ENCODE results near the gene PEX14.
A peak's percentile ranks its signal among the peaks of the same experiment; 100 is the strongest.
"Not testable (repeated sequence)": the region's sequence is repeated elsewhere in the genome, so short reads cannot be mapped to it uniquely, and the experiment has no call there.

PEX14 gene

GRCh38 chr1:10450836-10451235 is 23.9 kb upstream of the PEX14 start:
- no peak for DNase-seq

DNA sequence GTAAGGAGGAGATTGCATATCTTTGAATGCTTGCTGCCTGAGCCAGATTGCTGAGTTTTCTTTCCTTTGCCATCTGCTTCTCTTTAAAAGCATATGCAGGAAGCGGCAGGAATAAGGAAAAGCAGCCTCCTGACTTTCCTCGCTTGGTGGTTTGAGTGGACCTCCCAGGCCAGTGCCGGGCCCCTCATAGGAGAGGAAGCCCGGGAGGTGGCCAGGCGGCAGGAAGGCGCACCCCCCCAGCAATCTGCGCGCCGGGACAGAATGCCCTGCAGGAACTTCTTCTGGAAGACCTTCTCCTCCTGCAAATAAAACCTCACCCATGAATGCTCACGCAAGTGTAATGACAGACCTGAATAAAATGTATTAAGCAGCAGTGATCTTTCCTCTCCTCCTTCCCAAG is 23.5 kb upstream of the PEX14 start:
- DNase-seq: no peak

DNA sequence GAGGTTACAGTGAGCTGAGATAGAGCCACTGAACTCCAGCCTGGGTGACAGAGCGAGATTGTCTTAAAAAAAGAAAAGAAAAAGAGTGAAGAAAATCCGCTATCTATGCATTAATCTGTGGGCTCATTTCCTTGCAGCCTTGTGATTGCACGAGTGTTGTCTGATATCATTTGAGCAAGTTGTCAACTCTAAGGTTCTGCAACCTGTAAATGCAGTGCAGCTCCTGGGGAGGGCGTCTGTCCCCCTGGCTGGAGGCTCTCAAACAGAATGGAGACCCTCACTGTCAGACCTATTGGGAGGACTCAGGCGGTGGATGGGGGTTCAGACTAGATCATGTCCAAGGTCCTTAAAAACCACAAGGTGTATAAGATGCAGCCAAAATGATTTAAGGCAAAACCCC is 18.7 kb upstream of the PEX14 start:
- DNase-seq: no peak

DNA sequence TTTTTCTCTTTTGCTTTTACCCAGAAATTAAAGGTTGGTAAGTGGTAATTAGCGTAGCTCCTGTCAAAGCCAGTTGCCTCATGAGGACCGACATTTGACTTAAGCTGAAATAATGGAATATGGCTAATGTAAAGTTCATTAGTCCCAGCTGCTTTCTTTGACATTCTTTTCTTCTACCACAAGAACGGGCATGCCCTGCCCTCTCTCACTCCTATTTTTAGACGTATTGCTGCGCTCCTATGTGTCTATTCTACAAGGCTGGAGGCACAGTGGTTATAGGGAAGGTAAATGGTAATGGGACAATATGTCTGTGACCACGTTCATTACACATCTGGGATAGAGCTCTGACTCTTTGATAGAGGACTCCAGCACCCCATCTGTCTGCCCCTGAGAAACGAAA is 18.1 kb upstream of the PEX14 start:
- no peak for DNase-seq

DNA sequence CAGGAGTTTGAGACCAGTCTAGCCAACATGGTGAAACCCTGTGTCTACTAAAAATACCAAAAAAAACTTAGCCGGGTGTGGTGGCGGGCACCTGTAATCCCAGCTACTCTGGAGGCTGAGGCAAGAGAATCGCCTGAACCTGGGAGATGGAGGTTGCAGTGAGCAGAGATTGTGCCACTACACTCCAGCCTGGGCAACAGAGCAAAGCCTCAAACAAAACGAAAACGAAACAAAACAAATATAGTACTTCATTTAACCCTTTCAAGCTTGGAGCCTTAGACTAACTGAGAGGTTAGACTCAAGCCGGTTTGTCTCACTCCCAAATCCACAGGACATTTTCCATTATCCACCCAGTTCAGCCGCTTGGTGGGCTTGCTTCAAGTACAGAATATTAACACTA is 17.3 kb upstream of the PEX14 start:
- not testable (repeated sequence) for DNase-seq

- DNase-seq: no peak
Observed at GRCh38 chr1:10457875-10458274, 16.9 kb upstream of the PEX14 start.

DNA sequence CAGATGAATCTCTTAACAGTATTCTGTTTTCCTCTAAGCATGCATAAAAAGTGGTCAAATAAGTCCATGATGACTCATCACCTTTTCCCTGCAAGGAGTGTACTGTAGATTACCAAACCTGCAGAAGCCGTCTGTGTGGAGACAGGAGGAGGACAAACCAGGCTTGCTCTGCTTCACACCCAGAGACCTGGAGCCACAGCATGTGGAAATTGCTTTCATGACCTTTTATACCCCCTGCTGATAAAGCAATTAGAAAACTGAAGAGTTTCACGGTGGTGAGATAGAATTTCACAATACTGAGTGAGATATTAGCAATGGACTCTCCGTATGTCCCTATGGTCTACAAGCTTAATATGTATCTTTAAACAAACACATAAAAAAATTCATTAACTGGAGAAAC is 15.6 kb upstream of the PEX14 start:
- DNase-seq: no peak

GRCh38 chr1:10467078-10467477 is 7.7 kb upstream of the PEX14 start:
- DNase-seq: no peak

- DNase-seq: no peak
Observed at GRCh38 chr1:10470043-10470442, 4.7 kb upstream of the PEX14 start.

DNA sequence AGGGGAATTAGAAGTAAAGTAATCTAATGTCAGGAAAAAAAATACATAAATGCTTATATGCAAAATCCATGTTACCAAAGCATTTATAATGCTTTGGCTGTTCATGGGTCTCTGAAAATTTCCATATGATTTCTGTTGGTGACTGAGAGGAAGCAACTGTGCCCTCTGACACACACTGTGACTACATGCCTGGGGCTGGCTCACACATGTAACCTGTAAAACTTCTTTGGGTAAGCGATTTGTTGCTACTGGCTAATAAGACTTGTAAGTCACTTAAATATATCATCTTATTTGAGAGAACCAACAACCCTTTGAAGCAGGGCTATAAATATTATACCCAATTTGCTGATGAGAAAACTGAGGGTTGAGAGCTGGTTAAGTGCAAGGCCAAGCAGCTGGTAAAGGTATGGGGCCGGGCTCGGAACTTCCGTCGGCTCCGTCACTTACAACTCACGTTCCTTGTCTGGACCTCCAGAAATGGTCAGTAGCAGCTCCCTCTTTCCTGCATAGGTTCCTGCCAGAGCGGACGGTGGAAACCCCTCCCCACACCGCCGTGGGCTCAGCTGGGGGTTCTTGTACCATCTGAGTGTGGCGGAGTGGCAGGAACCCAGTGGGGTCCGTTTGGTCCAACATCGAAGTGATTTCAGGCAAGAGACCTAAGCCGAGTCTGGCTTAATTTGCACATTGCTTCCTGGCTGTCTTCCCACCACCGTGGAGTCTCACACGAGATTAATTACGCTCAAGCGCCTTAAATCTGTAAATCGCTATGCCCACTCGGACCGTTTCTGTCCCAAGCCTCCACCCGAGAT is 3.1 kb upstream of the PEX14 start:
- DNase-seq: no peak

DNA sequence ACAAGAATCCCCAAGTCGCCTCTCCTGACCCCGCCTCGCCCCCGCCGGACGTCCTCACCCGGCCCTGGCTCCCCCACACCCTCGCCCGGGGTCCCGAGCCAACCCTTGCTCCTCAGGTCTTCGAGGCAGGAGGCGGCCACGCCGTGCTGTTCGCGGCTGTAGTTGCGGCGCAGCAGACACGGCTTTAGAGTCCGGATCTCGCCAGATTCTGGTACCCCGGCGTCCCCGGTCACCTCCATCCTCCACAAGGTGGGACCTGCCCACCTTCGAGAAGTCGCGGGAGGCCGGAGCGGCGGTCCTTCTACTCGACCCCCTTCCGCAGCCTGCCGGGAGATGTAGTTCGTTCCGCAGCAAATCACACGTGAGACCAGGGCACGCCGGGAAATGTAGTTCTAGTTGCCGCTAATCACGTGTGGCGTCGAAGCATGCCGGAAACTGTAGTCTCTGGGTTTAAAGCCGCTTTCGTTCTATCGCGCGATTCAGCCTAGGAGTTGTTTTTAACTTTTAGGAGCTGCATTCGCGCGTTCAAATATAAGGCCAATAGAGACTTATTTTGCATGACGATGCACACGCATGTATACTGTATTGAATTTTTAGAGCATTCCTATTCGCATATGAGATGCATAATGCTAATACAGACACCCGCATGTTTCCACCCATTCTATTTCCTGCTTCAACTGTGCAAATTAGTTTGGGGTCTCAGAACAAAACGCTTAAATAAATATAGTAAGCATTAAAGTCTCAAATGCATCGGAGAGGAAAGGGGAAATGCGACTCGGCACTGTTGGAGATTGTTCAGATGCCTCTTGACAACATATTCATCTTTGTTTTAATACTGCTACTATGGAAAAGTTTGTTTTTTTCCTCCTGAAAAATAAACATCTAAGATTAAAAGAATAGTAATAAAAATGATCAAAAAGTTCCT is 2.3 kb upstream of the PEX14 start, which contains the start of gene DFFA:
Gene DFFA (minus strand): TSS at position 310 of the 925 bp plus-strand sequence. CDS start 71 bp downstream, at position 239.
- peak; percentile 98 for DNase-seq

DNA sequence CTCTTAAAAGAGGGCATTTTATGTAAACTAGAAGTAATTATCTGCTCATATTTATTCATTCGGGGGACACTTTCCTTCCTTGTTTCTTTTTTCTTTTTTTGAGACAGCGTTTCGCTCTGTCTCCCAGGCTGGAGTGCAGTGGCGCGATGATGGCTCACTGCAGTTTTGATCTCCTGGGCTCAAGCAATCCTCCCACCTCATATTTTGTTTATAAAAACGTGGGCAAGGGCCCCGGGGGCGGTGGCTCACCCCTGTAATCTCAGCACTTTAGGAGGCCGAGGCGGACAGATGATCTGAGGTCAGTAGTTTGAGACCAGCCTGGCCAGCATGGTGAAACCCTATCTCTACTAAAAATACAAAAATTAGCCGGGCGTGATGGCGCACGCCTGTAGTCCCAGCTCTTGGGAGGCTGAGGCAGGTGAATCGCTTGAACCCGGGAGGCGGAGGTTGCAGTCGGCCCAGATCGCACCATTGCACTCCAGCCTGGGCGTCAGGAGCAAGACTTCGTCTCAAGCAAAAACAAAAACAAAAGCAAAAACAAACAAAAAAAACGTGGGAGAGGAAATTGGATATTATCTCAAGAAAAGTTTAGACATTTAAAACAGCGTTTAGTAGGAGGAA is 1.5 kb upstream of the PEX14 start:
- no peak for DNase-seq

- DNase-seq: not testable (repeated sequence)
Observed at GRCh38 chr1:10474309-10474612, 489 bp upstream of the PEX14 start.

GRCh38 chr1:10475510-10475909 is 760 bp downstream of the PEX14 start:
- no peak for DNase-seq

- DNase-seq: no peak
Observed at GRCh38 chr1:10479296-10479695, 4.5 kb downstream of the PEX14 start.

DNA sequence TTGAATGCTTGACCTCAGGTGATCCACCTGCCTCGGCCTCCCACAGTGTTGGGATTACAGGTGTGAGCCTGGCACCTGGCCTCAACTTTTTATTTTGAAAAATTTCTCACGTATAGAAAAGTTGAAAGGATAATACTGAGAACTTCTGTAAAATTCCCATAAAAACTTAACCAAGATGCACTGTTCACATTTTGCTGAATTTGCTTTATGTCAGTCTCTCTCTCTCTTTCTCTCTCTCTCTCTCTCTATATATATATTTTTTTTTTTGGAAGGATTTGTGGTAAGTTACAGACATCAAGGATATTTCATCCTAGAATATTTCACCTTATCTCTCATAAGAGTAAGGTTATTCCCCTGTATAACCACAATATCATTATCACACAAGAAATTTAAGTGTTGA is 5.9 kb downstream of the PEX14 start:
- DNase-seq: no peak

- no peak for DNase-seq
Observed at GRCh38 chr1:10484521-10484920, 9.8 kb downstream of the PEX14 start.

DNA sequence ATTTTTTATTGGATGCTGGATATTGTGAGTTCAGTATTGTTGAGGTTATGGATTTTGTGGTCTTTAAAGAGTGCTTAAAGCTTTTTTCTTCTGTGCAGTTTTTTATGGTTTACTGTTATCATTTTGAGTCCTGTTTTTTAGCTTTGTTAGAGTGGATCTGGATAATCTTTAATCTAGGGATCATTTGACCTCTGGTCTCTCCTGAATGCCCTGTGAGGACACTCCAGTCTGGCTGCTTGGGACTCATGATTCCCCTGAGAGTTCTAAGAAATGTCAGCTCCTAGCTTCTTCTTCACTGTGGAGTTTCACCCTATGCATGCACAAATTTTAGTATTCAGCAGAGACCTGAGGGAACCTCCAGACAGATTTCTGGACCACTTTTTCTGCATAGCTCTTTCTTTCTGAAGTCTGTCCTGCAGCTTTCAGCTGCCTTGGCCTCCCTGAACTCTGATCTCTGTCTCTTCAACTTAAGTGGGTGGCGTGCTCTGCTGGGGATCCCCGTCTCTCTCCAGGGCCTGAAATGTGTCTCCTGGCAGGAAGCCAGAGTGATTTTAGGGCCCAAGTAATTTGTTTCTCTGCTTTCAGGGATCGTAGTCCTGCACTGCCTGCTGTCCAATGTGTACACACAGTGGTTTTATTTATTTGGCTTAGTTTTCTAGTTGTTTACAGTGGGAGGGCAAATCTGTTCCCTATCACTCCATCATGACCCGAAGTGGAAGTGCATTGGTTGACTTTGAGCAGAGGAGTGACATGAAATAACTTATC is 14.7 kb downstream of the PEX14 start:
- DNase-seq: peak; percentile 64

DNA sequence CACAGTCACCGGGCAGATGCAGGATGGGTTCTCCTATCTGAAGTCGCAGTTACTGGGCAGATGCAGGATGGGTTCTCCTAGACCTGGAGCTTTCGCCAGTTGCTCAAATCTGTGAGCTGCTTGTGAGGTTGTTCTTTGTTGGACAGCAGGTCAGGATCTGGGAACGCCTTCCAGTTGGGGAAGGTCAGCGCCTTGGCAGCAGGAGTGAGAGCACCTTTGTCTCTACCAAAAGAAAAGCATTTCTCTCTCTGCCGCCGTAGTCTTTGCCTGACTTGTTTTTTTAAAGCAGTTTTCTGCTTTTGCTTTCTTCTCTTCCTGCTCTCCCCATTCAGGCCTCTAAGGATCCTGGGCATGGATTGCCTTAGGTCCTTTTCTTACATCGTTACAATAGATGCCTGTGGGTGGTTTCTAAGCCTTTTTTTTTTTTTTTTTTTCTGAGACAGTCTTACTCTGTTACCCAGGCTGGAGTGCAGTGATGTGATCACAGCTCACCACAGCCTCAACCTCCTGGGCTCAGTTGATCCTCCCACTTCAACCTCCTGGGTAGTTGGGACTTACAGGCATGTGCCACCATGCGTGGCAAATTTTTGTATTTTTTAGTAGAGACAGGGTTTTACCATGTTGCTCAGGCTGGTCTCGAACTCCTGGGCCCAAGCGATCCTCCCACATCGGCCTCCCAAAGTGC is 15.7 kb downstream of the PEX14 start:
- DNase-seq: peak; percentile 34

- no peak for DNase-seq
Observed at GRCh38 chr1:10494418-10494753, 19.6 kb downstream of the PEX14 start.

GRCh38 chr1:10494754-10495474 is 20.2 kb downstream of the PEX14 start:
- peak; percentile 86 for DNase-seq

DNA sequence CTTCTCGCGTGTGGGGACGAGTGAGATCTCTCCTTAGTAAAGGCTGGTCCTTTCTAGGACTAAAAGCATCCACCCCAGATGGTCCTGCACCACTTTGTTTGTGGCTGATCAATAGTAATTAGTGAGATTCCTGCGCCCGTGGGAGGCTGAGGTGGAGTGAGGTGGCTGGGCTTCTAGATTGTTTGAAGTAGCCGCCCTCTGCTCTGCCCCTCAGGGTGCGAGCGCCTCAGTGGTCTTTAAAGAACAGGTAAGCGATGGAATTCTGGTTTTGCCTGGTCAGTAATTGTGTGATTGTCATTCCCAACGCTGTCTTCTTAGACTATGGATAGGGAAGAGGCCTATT is 20.7 kb downstream of the PEX14 start:
- no peak for DNase-seq
